Fibroblast of the aortic adventitia (primary cell): ENCODE results near the gene SDR42E1. TPM values are rescaled to one million over a fixed set of nuclear protein-coding genes. Genes with fewer than 3 reads are reported as not detected.
"Not testable (repeated sequence)": the region's sequence is repeated elsewhere in the genome, so short reads cannot be mapped to it uniquely, and the experiment has no call there.

Experiments
- DNase-seq: peaks from one replicate; pipeline ENCODE4 v3.0.0-alpha.2; 2010; ENCODE audit warnings: low read depth
- H3K4me3 ChIP-seq: 2 replicates; pipeline ENCODE4 v1.5.1; 2011; ENCODE audit warnings: low read depth, mild to moderate bottlenecking, control low read depth, low read length, moderate library complexity
- total RNA-seq: library from RNA; depleted of rRNA; stranded (reverse); fragments of >200 nt; gene quantifications from 2 replicates; pipeline ENCODE4 v1.2.3, GENCODE V29; 2012; ENCODE audit warnings: low replicate concordance
- TF ChIP-seq, protein P1 (sequence below): IDR thresholded peaks from 2 replicates; pipeline ENCODE4 v1.5.1; 2011; ENCODE audit warnings: mild to moderate bottlenecking, low read length, control low read depth, inconsistent platforms; ENCODE audit not compliant: insufficient read depth

SDR42E1 gene
- total RNA-seq, 1 donor, result under 0.01 TPM

DNA sequence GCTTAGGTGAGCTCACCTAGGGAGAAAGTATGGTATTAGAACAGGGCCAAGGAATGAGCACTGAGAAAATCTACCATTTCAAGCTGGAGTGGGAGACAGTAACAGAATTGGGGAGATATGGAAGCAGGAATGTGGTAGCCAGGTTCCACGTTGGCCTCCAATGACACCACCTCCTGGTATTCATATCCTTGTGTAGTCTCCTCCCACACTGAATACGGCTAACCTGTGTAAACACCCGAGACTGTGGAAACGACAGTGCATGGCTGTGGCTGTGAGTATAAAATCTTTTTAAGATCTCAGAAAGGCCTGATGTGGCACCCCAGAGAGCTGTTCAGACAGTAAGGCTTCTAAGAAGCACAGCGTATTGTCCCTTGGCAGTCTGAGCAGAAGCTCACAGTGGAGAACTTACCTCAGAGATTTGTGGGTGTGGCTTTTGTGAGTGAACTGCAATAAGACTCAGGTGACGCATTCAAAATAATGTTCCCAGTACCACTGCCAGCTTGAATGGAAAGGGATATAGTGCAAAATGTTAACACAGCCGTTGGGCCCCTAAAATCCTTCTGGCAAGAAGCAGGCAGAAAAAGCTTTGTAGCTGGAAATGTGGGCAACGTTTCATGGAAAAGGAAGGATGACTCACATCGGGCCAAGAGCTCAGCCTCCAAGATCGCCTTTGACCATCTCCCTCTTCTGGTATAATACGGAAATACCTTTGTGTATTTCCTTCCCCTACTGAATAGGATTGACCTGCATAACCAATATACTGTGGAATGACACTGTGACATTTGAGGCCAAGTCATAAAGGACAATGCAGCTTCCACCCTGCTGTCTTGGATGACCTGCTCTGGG, 14.4 kb downstream of the SDR42E1 start:
- no peak overlapping the region for H3K4me3 ChIP-seq
- peak; percentile 64 for DNase-seq
- TF ChIP-seq, protein P1, sequence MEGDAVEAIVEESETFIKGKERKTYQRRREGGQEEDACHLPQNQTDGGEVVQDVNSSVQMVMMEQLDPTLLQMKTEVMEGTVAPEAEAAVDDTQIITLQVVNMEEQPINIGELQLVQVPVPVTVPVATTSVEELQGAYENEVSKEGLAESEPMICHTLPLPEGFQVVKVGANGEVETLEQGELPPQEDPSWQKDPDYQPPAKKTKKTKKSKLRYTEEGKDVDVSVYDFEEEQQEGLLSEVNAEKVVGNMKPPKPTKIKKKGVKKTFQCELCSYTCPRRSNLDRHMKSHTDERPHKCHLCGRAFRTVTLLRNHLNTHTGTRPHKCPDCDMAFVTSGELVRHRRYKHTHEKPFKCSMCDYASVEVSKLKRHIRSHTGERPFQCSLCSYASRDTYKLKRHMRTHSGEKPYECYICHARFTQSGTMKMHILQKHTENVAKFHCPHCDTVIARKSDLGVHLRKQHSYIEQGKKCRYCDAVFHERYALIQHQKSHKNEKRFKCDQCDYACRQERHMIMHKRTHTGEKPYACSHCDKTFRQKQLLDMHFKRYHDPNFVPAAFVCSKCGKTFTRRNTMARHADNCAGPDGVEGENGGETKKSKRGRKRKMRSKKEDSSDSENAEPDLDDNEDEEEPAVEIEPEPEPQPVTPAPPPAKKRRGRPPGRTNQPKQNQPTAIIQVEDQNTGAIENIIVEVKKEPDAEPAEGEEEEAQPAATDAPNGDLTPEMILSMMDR, result peak; percentile 36

DNA sequence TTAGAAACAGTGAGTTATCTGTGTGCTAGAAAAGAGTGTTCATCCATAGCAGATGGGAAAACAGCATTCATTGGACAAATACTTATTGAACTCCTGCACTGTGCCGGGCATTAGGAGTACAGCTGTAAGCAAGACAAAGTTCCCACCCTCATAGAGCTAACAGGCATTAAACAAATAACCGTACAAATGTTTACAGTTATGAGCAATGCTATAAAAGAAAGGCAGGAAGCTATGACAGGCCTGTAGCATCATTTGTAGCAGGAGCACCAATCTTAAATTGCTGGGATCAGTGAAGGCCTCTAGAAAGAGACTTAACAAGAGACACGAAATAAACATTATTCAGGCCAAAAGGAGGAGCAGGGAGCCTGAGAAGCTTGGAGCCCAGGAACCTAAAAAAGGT, 15.6 kb downstream of the SDR42E1 start:
- DNase-seq, result no peak
- TF ChIP-seq, protein P1, result no peak
- H3K4me3 ChIP-seq, result no peak overlapping the region

DNA sequence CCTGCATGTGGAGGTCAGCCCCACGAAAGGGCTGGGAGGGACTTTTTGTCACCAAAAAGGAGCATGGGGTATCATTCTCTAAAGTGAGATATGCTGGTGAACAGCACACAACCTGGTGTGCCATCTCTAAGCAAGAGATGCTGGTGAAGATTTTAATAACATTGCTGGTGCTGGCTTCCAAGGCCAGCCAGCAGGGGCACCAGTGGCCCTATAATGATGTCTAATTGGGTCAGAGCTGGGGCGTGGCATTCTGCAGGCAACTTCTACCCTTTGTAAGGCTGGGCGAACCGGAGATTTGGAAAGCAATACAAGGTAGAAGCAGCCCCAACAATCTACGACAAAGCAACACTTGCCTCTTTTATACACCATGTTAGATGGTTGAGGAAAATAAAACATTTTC, 16.8 kb downstream of the SDR42E1 start:
- TF ChIP-seq, protein P1, result no peak
- H3K4me3 ChIP-seq, result no peak overlapping the region
- no peak for DNase-seq

DNA sequence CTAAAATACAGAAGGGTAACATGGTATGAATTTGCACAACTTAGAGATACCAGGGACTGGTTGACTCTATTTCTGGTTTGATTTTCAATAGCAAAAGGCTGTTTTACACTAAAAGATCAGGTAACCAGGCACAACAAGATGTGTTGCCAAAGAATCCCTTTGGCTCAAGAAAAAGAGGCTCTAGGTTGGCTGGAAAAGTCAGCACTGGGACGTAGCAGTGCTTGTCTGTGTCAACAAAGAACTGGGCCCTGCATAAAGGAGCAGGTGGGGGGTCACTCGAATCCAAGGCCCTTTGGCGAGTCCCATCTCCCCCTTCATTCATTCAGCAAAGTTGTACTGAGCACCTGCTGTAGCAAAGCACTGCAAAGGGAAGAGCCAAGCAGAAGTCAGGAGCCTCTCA, 18.4 kb downstream of the SDR42E1 start:
- no peak overlapping the region for H3K4me3 ChIP-seq
- DNase-seq, result no peak
- TF ChIP-seq, protein P1, result no peak

DNA sequence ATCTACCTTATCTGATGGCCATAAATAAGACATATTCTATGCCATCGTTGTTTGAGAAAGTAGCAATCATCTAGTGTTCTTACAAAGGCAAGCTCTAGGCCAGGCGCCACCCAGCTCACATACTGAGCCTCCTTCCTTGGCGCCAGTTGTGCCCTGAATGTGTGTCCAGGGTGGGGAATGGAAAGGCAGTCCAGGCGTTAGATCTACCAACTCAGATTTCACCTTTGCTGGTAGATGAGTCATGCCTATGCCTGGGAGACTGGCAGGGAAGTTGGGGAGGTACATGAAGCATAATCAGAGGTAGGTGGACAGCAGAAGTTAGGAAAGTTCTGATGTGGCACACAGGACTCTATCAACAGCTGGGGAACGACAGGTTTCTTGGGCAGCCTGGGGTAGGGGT, 23.6 kb downstream of the SDR42E1 start:
- TF ChIP-seq, protein P1, result no peak

DNA sequence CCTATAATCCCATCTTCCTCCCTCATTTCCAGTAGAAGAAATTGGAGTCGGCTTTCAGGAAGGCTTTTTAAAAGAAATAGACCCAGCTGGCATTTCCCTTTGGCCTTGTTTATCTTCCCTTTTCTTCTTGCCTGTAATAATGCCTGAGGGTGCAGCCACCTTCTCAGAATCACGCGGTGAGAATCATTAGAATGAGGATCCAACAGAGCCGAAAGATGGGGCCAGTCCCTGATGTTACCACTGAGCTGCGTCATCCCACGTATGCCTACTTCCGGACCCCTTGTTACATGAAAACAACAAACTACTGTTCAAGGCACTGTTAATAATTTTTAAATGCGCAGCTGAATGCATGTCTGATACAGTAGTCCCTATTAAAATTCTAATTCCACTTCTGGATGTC, 24.1 kb downstream of the SDR42E1 start:
- H3K4me3 ChIP-seq, result no peak overlapping the region
- TF ChIP-seq, protein P1, result no peak
- DNase-seq, result no peak

More for the DNA sequence above, 23.6 kb downstream of the SDR42E1 start:
- no peak overlapping the region for H3K4me3 ChIP-seq
- no peak for DNase-seq

DNA sequence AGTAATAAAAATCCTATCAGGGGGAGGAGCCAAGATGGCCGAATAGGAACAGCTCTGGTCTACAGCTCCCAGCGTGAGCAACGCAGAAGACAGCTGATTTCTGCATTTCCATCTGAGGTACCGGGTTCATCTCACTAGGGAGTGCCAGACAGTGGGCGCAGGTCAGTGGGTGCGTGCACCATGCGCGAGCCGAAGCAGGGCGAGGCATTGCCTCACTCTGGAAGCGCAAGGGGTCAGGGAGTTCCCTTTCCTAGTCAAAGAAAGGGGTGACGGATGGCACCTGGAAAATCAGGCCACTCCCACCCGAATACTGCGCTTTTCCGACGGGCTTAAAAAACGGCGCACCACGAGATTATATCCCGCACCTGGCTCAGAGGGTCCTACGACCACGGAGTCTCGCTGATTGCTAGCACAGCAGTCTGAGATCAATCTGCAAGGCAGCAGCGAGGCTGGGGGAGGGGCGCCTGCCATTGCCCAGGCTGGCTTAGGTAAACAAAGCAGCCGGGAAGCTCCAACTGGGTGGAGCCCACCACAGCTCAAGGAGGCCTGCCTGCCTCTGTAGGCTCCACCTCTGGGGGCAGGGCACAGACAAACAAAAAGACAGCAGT, 33.8 kb downstream of the SDR42E1 start:
- H3K4me3 ChIP-seq, DNase-seq: not testable (repeated sequence)
